ENCODE data around the gene PCBP2.
"Not testable (repeated sequence)": the region's sequence is repeated elsewhere in the genome, so short reads cannot be mapped to it uniquely, and the experiment has no call there.

PCBP2 gene

GRCh38 chr12:53424626-53425514 is 27.0 kb upstream of the PCBP2 start:
- Histone ChIP-seq H2AFZ (ENCODE audit: low read depth, low read length) (no peak overlapping the region), H3K36me3 (ENCODE audit: insufficient read depth, low read length) (no peaks in the 10 kb centered on the region), H3K9me3 (ENCODE audit: low read length) (no peaks in the 10 kb centered on the region), H3K4me3 (ENCODE audit: low read length) (no peak overlapping the region), H3K27me3 (ENCODE audit: insufficient read depth, low read length) (peaks cover 5% of the 10 kb centered on the region), H3K4me1 (ENCODE audit: insufficient read depth, low read length) (peaks cover 8% of the 10 kb centered on the region)

- H2AFZ ChIP-seq (ENCODE audit: low read depth, low read length) = no peak overlapping the region
- no peaks in the 10 kb centered on the region for H3K9me3 ChIP-seq (ENCODE audit: low read length)
- H3K4me3 ChIP-seq (ENCODE audit: low read length) = no peak overlapping the region
Observed at GRCh38 chr12:53425515-53426150, 26.3 kb upstream of the PCBP2 start.

GRCh38 chr12:53427905-53428594 is 23.9 kb upstream of the PCBP2 start:
- Histone ChIP-seq H3K27me3 (ENCODE audit: insufficient read depth, low read length) (peaks cover 5% of the 10 kb centered on the region), H3K9me3 (ENCODE audit: low read length) (no peaks in the 10 kb centered on the region), H2AFZ (ENCODE audit: low read depth, low read length) (no peak overlapping the region), H3K36me3 (ENCODE audit: insufficient read depth, low read length) (no peaks in the 10 kb centered on the region), H3K4me1 (ENCODE audit: insufficient read depth, low read length) (peaks cover 8% of the 10 kb centered on the region), H3K4me3 (ENCODE audit: low read length) (no peak overlapping the region)

More at GRCh38 chr12:53425515-53426150, 26.3 kb upstream of the PCBP2 start:
- Histone ChIP-seq H3K36me3 (ENCODE audit: insufficient read depth, low read length) (no peaks in the 10 kb centered on the region), H3K27me3 (ENCODE audit: insufficient read depth, low read length) (peaks cover 5% of the 10 kb centered on the region), H3K4me1 (ENCODE audit: insufficient read depth, low read length) (peaks cover 8% of the 10 kb centered on the region)

GRCh38 chr12:53428741-53429140 is 23.2 kb upstream of the PCBP2 start:
- no peaks in the 10 kb centered on the region for H3K9me3 ChIP-seq (ENCODE audit: low read length)
- no peak overlapping the region for H2AFZ ChIP-seq (ENCODE audit: low read depth, low read length)
- peaks cover 6% of the 10 kb centered on the region for H3K4me1 ChIP-seq (ENCODE audit: insufficient read depth, low read length)
- no peaks in the 10 kb centered on the region for H3K36me3 ChIP-seq (ENCODE audit: insufficient read depth, low read length)
- no peak overlapping the region for H3K4me3 ChIP-seq (ENCODE audit: low read length)
- peaks cover 5% of the 10 kb centered on the region for H3K27me3 ChIP-seq (ENCODE audit: insufficient read depth, low read length)

- Histone ChIP-seq H3K36me3 (ENCODE audit: insufficient read depth, low read length) (no peaks in the 10 kb centered on the region), H3K27me3 (ENCODE audit: insufficient read depth, low read length) (peaks cover 5% of the 10 kb centered on the region), H3K4me3 (ENCODE audit: low read length) (no peak overlapping the region)
Observed at GRCh38 chr12:53430116-53430515, 21.8 kb upstream of the PCBP2 start.

GRCh38 chr12:53431187-53431586 is 20.7 kb upstream of the PCBP2 start:
- Histone ChIP-seq H3K9me3 (ENCODE audit: low read length) (no peaks in the 10 kb centered on the region), H2AFZ (ENCODE audit: low read depth, low read length) (no peak overlapping the region), H3K27me3 (ENCODE audit: insufficient read depth, low read length) (peaks cover 5% of the 10 kb centered on the region), H3K4me1 (ENCODE audit: insufficient read depth, low read length) (no peaks in the 10 kb centered on the region), H3K36me3 (ENCODE audit: insufficient read depth, low read length) (no peaks in the 10 kb centered on the region), H3K4me3 (ENCODE audit: low read length) (no peak overlapping the region)

More at GRCh38 chr12:53430116-53430515, 21.8 kb upstream of the PCBP2 start:
- Histone ChIP-seq H2AFZ (ENCODE audit: low read depth, low read length) (no peak overlapping the region), H3K9me3 (ENCODE audit: low read length) (no peaks in the 10 kb centered on the region), H3K4me1 (ENCODE audit: insufficient read depth, low read length) (peaks cover 3% of the 10 kb centered on the region)

GRCh38 chr12:53435326-53435725 is 16.6 kb upstream of the PCBP2 start:
- H3K36me3 ChIP-seq (ENCODE audit: insufficient read depth, low read length); H2AFZ ChIP-seq (ENCODE audit: low read depth, low read length); H3K9me3 ChIP-seq (ENCODE audit: low read length); H3K27me3 ChIP-seq (ENCODE audit: insufficient read depth, low read length); H3K4me3 ChIP-seq (ENCODE audit: low read length); H3K4me1 ChIP-seq (ENCODE audit: insufficient read depth, low read length): not testable (repeated sequence)

- not testable (repeated sequence) for H3K4me1 ChIP-seq (ENCODE audit: insufficient read depth, low read length); H3K4me3 ChIP-seq (ENCODE audit: low read length); H3K27me3 ChIP-seq (ENCODE audit: insufficient read depth, low read length)
Observed at GRCh38 chr12:53439582-53439981, 12.3 kb upstream of the PCBP2 start.

GRCh38 chr12:53441040-53441833 is 10.7 kb upstream of the PCBP2 start, which contains the start of gene PRR13:
PRR13 (plus strand) TSS chr12:53441734; CDS start chr12:53442715, 981 bp downstream.
- H3K36me3 ChIP-seq (ENCODE audit: insufficient read depth, low read length) = peaks cover 18% of the 10 kb centered on the region
- H3K4me3 ChIP-seq (ENCODE audit: low read length) = peak within 1 kb of the TSS; percentile 80
- H2AFZ ChIP-seq (ENCODE audit: low read depth, low read length) = peak within 1 kb of the TSS; percentile 82
- H3K27me3 ChIP-seq (ENCODE audit: insufficient read depth, low read length) = no peaks in the 10 kb centered on the region
- peaks cover 2% of the 10 kb centered on the region for H3K4me1 ChIP-seq (ENCODE audit: insufficient read depth, low read length)
- H3K9me3 ChIP-seq (ENCODE audit: low read length) = no peaks in the 10 kb centered on the region

More at GRCh38 chr12:53439582-53439981, 12.3 kb upstream of the PCBP2 start:
- H3K36me3 ChIP-seq (ENCODE audit: insufficient read depth, low read length); H2AFZ ChIP-seq (ENCODE audit: low read depth, low read length); H3K9me3 ChIP-seq (ENCODE audit: low read length): not testable (repeated sequence)

GRCh38 chr12:53443955-53444354 is 7.9 kb upstream of the PCBP2 start:
- Histone ChIP-seq H3K4me1 (ENCODE audit: insufficient read depth, low read length) (peaks cover 2% of the 10 kb centered on the region), H3K9me3 (ENCODE audit: low read length) (no peaks in the 10 kb centered on the region), H3K4me3 (ENCODE audit: low read length) (no peak overlapping the region), H3K36me3 (ENCODE audit: insufficient read depth, low read length) (peaks cover 24% of the 10 kb centered on the region), H2AFZ (ENCODE audit: low read depth, low read length) (no peak overlapping the region), H3K27me3 (ENCODE audit: insufficient read depth, low read length) (no peaks in the 10 kb centered on the region)

GRCh38 chr12:53444593-53445325 is 7.1 kb upstream of the PCBP2 start:
- not testable (repeated sequence) for H3K9me3 ChIP-seq (ENCODE audit: low read length); H3K4me1 ChIP-seq (ENCODE audit: insufficient read depth, low read length); H3K4me3 ChIP-seq (ENCODE audit: low read length); H3K27me3 ChIP-seq (ENCODE audit: insufficient read depth, low read length); H2AFZ ChIP-seq (ENCODE audit: low read depth, low read length)
- peaks cover 24% of the 10 kb centered on the region for H3K36me3 ChIP-seq (ENCODE audit: insufficient read depth, low read length)

GRCh38 chr12:53450936-53451335 is 966 bp upstream of the PCBP2 start:
- Histone ChIP-seq H2AFZ (ENCODE audit: low read depth, low read length) (no peak overlapping the region), H3K36me3 (ENCODE audit: insufficient read depth, low read length) (peaks cover 35% of the 10 kb centered on the region), H3K4me3 (ENCODE audit: low read length) (no peak overlapping the region), H3K27me3 (ENCODE audit: insufficient read depth, low read length) (no peaks in the 10 kb centered on the region), H3K4me1 (ENCODE audit: insufficient read depth, low read length) (peaks cover 22% of the 10 kb centered on the region), H3K9me3 (ENCODE audit: low read length) (no peaks in the 10 kb centered on the region)
